GM23338 (cell line): ENCODE measurements around the gene OR2A2.

Experiments used
- REST ChIP-seq: IDR thresholded peaks from one replicate; pipeline ENCODE4 v1.6.1; 2018; ENCODE audit warnings: antibody characterized with exemption; ENCODE audit not compliant: unreplicated experiment
- TF ChIP-seq, protein P1 (sequence below): IDR thresholded peaks from 2 replicates; pipeline ENCODE4 v1.6.1; 2016; ENCODE audit warnings: antibody characterized with exemption

- no peak for TF ChIP-seq REST
- TF ChIP-seq, protein P1, sequence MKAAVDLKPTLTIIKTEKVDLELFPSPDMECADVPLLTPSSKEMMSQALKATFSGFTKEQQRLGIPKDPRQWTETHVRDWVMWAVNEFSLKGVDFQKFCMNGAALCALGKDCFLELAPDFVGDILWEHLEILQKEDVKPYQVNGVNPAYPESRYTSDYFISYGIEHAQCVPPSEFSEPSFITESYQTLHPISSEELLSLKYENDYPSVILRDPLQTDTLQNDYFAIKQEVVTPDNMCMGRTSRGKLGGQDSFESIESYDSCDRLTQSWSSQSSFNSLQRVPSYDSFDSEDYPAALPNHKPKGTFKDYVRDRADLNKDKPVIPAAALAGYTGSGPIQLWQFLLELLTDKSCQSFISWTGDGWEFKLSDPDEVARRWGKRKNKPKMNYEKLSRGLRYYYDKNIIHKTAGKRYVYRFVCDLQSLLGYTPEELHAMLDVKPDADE: no peak
Observed at GRCh38 chr7:144086730-144087129, 22.7 kb upstream of the OR2A2 start.
